DMS53 treated with DMSO at 0.1 percent for 48 hours (cell line): ENCODE measurements around the gene TCAIM.
"Not testable (repeated sequence)": the region's sequence is repeated elsewhere in the genome, so short reads cannot be mapped to it uniquely, and the experiment has no call there.

Experiments
- DNase-seq: peaks from one replicate; lab custom pipeline; 2025; ENCODE audit not compliant: unreplicated experiment; lab: John Stamatoyannopoulos, UW

TCAIM gene

GRCh38 chr3:44343421-44343820, 4.9 kb downstream of the TCAIM start:
- DNase-seq: no peak

DNA sequence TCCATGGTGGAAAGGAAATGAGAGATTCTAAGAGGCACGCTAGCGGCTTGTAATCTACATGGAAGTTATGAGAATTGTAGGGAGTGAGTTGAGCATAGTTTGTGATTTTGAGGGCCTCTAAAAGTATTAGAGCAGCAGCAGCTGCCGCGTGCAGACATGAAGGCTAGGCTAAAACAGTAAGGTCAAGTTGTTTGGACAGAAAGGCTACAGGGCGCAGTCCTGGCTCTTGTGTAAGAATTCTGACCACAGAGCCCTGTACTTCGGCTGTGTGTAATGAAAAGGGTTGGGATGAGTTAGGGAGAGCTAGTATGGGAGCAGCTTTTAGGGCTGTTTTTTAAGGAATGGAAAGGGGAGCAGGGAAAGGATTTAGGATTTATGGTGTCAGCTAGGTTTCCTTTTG, 8.0 kb downstream of the TCAIM start:
- not testable (repeated sequence) for DNase-seq

DNA sequence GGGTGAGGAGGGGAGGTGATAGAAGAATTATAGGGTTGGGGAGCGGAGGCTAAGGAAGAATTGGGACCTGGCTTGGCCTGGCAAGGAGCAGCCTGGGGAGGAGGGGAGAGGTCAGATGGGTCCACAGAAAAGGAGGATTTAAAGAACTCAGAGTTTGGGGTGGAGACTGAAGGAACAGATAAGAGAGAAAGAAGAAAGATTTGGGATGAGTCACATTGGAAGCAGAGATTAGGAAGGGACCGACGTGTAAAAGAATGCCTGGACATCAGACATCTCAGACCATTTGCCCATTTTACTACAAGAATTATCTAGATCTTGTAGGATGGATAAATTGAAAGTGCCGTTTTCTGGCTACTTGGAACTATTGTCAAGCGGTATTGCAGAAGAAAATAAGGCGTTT, 10.4 kb downstream of the TCAIM start:
- no peak for DNase-seq

- DNase-seq: no peak
Observed at GRCh38 chr3:44353355-44353924, 14.9 kb downstream of the TCAIM start.

GRCh38 chr3:44355362-44356033, 16.9 kb downstream of the TCAIM start:
- DNase-seq: peak; percentile 30

GRCh38 chr3:44359146-44359751, 20.7 kb downstream of the TCAIM start:
- DNase-seq: no peak

DNA sequence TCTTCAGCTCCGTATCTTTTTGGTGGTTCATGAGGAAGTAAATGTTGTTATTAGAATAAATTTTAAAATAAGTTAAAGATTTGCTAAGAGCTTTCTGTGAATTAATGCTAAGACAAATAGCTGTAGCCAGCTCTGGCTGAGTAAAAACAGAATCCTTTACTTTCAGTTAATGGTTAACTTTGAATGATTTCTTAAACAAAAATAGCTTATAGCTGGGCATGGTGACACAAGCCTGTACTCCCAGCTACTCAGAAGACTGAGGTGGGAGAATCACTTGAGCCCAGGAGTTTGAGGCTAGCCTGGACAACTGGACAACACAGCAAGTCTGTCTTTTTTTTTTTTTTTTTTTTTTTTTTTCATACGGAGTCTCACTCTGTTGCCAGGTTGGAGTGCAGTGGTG, 25.0 kb downstream of the TCAIM start:
- DNase-seq: peak; percentile 11

DNA sequence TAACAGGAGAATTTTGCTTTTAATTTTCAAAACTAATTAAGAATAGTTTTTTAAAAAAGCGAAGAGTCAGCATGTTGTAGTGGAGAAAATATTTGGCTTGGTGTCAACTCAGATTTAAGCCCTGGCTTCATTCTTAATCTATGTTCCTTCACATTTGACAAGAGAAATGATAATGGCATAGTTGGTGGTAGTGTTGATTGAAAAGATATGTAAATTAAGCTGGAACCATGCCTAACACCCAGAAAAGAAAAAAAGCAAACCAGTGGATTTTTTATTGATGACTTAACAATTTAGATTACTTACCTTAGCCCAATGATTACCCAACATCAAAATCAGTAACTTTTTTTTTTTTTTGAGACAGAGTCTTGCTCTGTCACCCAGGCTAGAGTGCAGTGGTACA, 27.4 kb downstream of the TCAIM start:
- no peak for DNase-seq

GRCh38 chr3:44375450-44375849, 36.9 kb downstream of the TCAIM start:
- no peak for DNase-seq

- DNase-seq: no peak
Observed at GRCh38 chr3:44387404-44387803, 48.8 kb downstream of the TCAIM start.

DNA sequence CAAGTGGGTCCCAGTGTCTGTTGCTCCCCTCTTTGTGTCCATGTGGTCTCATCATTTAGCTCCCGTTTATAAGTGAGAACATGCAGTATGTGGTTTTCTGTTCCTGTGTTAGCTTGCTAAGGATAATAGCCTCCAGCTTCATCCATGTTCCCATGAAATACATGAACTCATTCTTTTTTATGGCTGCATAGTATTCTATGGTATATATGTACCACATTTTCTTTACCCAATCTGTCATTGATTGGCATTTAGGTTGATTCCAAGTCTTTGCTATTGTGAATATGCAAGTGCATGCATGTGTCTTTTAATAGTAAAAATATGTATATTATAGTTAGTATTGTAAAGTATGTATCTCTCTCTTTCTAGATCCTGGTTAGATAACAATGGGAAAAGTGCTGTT, 53.9 kb downstream of the TCAIM start:
- DNase-seq: no peak

GRCh38 chr3:44395714-44396113, 57.1 kb downstream of the TCAIM start:
- no peak for DNase-seq

DNA sequence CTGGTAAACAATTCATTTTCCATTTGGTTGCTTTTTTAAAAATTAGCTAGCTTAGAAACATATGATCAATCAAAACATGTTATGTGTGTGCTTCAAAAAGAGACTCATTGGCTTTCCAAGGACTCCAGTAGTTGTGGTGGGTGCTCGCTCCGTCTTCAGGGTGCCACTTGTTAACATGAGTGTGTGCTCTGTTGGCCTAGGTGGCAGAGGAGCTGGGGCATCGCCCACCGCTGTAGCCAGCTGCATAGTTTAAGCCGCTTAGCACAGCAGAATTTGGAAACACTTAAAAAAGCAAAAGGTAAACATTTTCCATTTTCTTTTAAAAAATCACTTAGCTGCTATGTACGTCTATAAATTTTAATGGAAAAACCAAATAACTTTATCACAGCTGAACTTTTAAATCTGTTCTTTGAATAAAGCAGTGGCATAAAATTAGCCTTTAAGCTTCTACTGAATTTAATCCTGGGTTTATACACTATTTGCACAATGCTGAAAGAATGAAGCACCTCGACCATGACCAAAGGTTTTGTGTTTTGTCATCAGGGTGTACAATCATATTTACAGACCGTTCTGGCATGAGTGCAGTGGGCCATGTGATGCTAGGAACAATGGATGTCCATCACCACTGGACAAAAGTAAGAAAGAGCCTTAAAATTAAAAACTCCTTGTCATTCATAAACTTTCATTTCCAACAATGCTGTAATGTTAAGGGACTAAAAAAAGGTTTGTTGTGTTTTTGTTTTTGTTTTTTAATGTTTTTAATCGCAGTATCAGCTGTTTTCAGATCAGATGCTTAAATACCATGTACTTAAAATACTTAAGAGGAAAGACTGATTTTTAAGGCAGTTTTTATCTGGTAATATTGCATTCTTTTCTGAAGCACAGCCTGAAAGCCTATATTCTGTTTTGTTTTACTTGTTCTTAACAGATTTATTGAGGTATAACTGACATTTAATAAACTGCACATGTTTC, 57.9 kb downstream of the TCAIM start:
- DNase-seq: peak; percentile 53

GRCh38 chr3:44398271-44398670, 59.7 kb downstream of the TCAIM start:
- DNase-seq: not testable (repeated sequence)

DNA sequence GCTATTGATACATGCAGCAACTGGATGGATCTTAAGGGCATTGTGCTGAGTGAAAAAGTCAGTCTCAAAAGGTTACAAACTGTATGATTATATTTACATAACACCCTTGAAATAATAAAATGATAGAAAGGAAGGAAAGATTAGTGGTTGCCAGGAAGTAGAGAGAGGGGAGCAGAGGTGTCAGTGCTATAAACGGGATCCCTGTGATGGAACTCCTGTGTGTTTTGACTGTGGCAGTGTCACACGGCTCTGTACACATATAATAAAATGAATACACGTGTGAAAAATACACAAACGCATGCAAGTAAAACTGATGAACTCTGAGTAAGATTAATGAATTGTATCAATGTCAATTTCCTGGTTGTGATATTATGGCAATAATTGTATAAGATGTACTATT, 60.3 kb downstream of the TCAIM start:
- DNase-seq: no peak

GRCh38 chr3:44400771-44401170, 62.2 kb downstream of the TCAIM start:
- DNase-seq: no peak

GRCh38 chr3:44402548-44402947, 64.0 kb downstream of the TCAIM start:
- no peak for DNase-seq

- DNase-seq: no peak
Observed at GRCh38 chr3:44409640-44410410, 71.3 kb downstream of the TCAIM start.

DNA sequence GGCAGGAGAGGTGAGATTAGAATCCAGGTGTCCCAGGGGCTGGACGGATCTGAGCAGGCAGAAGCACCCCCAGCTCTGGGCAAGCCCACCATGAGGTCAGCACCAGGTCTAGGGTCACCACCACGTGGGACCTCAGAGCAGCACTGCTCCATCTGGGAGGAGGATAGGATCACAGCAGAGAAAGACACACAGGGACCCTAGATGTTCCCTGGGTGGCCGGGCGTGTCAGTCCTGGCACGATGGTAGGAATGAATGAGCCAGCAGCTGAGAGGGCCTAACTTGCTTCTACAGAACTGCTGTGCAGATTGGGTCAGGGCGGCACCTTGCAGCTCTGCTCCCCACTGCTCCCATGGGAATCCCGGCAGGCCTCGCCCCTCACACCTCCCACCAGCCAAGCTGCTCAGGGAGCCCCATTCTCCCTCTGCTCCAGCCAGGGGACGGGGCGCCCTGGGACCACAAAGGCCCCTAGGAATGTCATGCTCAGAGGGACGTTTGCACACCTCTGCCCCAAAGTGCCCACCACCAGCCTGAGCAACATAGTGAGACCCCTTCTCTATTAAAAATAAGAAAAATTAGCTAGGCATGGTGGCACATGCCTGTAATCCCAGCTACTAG, 72.6 kb downstream of the TCAIM start:
- no peak for DNase-seq

DNA sequence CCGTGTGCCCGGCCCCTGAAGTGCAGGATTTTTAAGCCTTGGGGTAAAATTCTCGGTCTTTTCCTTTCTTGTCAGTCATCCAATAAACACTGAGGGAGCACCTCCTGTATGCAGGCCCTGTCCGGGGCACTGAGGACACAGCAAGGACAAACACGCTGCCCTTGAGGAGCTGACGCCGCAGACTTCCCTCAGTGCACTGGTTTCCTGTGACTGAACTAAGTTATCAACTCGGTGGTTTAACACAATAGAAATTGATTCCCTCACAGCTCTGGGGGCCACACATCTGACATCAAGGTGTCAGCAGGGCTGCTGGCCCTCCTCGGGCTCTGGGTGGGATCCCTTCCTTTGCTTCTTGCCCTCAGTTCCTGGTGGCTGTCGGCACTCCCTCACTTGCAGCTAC, 73.8 kb downstream of the TCAIM start:
- DNase-seq: no peak
